NCI-H2196 (cell line): ENCODE measurements around the gene NEURL3.

Experiments
- DNase-seq: peaks from one replicate; lab custom pipeline; 2025; ENCODE audit not compliant: unreplicated experiment; lab: John Stamatoyannopoulos, UW

NEURL3 gene

DNA sequence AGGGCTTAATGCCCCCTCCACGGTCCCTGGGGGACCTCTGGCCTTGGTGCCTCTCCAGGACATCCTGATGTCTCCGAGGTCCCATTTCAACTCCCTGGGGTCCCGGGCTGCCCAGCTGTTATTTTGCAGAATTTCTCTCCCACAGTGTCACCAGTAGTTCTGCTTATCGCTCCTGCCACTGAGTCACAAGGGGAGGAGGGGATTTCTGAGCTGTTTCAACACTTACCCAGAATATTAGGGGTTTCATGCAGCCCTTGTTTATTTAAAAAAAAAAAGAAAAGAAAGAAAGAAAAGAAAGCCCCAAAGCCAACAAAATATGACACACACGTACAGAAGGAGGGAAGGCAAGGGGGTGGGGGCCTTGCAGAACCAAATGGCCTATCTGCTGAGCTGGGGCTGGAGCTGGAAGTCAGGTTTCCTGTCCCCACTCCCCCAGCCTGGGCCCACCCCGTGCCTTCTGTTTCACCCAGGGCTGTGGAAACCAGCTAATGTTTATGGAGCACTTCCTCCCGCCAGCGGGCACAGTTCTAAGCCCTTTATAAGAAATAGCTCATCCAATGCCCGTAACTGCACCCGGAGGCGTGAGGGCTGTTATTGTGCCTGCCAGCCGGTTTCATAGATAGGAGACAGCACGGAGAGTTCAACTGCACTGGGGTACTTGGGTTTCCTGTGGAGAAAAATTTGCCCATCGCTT, 23.0 kb upstream of the NEURL3 start:
- DNase-seq, result no peak

DNA sequence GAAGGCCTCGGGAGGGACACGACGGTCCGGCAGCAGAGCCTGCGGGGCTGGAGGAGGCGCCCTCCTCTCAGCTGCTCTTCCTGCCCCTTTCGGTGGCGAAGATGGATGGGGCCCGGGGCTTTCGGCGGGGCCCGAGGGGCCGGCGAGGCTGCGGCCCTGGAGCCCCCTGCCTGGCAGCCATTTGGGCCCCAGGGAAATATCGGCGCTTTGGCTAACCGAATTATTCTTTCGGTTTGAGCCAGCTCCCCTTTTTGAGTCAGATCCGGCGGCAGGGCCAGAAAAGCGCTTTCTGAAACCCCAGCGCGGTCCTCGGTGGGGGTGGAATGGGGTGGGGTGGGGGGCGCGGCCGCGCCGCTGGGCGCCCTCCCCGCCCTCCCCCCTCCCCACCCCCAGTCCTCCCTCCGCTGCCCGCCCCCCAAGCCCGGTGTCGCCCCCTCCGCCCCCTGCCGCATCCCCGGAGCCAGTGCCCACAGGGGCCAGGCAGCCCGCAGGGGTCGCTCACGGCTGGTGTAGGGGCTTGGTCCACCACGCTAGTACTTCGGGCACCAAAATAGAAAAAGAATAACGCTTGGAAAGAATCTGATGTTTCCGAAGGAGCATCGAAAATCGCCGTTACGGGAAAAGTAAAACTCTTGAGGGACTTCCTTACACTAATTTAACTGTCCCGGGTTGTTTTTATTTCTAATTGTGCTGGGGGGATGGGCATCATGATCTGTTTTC, 22.3 kb upstream of the NEURL3 start:
- DNase-seq, result no peak

DNA sequence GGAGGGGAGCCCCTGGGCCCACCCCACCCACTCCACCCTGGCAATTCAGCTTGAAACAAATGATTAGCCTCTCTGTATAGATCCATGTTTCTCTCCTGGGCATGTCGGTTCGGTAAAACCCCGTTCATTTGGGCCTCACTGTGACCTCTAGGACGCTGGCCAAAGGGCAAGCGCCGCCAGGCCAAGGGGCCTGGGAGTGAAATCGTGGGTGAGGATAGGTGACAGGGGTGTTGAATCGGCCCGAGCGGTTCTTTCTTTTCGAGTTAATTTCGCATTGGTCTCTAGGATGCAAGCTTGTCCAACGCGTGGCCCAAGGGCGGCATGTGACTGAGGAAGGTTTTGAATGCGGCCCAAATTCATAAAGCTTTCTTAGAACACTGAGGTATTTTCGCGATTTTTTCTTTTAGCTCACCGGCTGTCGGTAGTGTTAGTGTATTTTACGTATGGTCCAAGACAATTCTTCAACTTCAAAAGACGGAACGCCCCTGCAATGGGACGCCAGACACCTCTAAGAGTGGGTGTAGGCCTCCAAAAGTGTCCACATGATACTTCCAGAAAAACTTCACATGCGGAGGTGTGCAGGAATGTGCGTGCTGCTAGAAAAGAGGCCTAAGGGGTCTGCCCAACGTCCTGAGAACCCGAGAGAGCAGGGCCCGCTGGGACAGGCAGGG, 21.6 kb upstream of the NEURL3 start:
- DNase-seq, result no peak

DNA sequence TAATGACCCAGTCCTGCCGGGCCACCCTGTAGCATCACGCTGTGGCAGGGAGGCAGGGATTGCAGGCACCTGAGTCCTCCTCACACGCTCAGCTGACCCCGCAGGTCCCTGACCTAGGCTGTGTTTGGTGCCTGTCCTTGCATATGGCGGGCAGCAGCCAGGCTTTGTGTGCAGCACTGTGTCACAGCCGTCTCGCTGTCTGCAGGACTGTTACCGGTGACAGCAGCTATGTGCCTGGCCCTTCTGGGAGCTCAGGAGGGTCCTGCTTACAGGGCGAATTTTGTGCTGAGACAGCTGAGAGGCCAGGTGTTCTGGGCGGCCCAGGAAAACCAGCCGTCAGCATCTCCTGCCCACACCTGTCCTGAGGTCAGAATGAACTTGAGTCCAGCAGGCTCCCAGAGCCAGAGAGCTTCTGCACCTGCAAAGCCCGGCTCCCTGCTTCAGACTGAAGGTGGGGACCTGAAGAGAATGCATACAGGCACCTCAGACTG, 21.0 kb upstream of the NEURL3 start:
- DNase-seq, result no peak

DNA sequence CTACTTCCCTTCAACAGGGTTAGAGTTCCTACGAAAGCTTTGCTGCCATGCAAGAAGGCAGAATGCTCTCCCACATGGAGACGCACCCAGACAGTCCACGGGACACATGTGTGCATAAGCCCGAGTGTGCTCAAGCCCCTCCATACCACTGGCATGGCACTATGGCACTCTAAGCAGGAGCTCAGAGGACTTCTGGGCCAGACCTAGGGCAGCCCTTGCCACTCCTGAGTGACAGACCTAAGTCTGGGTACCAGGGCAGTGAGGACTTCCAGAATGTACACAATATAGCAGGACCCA, 20.0 kb upstream of the NEURL3 start:
- DNase-seq, result no peak

DNA sequence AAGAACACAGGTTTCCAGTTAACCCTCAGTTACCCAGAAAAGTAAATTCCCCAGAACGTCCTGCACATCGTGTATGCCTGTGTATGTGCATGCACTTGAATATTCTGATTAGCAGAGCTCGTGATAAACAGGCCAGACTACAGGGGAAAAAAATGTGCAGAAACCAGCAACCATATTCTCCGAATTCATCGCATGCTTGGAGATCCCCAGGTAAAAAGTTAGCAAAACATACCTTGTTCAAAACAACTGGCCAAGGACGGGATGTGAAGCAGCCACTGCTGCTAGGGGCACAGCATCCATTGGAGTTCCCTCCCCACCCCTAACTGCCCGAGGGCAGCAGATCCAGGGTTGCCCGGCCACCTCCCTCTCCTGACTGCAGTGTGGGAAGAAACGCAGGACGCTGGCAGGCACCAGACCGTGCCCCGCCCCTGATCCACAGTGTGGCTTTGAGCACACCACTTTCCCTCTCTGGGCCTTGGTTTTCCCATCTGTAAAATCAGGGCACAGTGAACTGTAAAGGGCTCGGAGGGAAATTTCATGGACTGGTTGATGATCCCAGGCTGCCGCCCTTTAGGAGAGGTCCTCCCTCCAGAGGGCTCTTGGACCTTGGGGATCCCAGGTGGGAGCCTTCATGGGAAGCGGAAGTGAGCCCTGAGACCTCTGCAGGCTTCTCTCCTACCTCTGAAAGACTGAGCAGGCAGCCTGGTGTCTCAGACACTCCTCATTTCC, 19.5 kb upstream of the NEURL3 start:
- DNase-seq, result no peak

DNA sequence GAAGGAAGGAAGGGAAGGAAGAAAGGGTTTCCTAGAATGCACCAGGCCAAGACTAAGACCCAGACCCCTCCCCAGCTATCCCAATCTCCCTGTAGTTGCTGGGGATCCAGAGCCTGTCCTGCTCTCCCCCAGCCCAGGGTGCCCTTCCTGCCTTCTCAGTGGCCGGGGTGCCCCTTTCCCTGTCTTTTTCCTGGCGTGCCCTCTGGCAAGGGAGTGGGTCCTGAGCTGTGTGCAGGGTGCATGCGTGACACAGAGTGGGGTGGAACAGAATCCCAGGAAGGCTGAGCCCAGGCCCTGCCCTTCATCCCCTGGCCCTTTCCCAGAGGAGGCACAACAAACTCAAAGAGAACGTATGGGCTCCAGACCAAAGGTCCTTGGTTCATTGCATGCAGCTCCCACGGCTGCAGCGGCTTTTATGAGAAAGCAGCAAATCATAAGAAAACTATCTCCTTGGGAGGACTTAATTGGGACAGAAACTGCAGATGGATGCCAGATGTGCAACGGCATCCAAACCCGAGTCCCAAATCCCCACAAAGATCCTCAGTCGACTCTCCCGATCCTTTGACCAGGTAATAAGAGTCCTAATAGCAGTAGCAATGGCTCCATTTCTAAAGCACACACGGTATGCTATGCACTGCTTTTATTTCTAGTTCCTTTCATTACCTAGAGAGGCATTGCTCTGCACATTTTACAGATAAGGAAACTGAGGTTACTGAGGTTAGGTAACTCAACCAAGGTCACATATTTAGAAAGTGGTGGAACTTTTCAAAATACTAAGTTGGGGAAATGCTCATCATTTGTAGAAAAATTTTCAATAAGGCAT, 18.7 kb upstream of the NEURL3 start:
- no peak for DNase-seq

DNA sequence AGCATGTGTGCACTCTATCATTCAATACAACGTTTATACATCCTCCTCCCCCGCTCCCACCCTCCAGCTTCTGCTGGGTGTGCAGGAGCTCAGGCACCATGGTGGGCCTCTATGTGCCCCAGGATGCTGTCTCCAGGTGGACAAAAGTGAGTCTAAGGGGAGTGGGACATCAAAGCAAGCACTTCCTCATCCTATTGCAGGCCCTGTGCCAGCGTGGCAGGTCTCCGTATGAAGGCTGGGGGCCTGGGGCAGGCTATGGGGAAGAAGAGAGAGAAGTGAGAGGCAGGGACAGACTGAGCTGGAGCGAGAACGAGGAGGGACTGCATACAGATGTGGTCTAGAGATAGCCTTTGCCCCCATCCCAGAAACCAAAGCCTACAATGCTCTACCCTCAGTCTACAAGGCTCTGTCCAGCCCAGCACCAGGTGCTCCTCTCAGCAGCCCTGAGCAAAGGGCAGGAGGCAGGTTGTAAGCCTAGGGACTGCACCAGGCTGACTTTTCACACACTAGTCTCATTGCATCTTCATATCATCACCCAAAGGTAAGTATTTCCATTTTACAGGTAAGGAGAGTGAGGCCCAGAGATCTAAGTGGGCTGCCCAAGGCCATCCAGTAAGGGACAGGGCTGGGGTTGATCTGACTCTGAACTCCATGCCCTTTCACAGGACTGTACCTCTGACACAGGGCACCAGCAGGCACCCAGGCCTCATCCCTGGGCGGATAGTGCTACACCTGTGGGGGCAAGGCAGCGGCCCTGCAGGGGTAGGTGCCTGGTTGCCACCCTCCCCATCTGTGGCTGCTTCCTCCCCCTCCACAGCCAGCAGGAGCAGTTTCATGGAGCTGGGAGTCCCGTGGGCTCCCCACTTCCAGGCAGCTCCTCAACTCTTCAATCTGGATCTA, 17.4 kb upstream of the NEURL3 start:
- DNase-seq, result no peak

DNA sequence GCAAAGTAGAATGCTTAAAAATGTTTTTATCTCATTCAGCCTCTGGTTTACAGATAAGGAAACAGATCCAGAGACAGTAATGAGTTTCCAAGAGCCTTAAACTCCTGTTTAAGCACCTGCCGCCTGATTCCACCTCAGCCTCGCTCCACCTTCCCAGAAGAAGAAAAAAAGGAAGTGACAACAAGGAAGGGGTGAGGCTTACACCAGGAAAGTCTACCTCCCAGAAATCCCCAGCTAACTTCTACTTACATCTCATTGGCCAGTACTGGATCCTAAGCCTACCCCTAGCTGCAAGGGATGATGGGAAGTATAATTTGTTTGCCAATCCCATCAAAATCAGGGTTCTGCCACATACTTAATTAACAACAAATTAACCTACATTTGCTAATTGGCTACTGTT, 16.1 kb upstream of the NEURL3 start:
- DNase-seq, result no peak

DNA sequence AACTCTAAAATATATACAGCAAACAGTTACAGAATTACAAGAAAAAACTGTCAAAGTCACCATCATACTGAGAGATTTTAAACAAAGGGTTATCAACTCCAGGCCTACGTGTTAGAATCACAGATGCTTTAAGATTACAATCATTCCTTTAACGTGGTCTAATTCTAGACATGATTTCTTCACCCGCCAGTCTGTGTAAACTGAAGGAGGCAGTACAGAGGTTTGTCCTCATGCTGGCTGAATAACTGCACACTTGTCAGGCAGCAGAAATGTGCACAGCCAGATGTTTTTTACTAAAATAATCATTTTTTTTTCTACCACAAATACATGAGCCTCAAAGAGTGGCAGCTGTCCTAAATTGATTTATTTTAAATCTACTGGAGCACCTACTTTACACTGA, 15.5 kb upstream of the NEURL3 start:
- DNase-seq, result no peak

DNA sequence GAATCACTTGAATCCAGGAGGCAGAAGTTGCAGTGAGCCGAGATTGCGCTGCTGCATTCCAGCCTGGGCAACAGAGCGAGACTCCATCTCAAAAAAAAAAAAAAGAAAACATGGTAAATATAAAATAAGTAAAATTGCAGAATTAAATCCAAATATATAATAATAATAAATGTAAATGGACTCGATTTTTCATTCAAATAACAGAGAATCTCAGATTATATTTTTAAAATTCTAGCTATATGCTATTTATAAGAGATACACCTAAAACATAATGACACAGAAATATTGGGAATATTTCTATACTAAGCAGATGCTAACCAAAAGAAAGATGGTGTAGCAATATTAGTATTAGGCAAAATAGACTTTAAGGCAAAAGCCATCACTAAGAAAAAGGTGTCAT, 15.1 kb upstream of the NEURL3 start:
- DNase-seq, result no peak

DNA sequence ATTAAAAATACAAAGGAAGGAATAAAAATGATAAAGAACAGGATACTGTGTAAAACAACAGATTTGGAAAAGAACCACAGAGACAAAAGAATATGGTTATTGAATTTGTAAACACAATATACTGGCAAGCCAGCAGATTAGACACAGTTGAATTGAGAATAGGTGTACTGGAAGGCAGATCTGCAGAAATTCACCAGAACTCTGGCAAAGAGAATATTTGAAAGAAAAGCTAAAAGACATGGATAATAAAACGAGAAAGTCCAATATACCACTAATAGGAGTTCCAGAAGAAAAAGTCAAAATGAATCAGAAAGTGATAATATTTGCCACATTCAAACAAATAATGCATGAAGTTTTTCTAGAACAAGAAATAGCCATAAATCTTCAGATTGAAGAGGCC, 11.9 kb upstream of the NEURL3 start:
- DNase-seq, result no peak

DNA sequence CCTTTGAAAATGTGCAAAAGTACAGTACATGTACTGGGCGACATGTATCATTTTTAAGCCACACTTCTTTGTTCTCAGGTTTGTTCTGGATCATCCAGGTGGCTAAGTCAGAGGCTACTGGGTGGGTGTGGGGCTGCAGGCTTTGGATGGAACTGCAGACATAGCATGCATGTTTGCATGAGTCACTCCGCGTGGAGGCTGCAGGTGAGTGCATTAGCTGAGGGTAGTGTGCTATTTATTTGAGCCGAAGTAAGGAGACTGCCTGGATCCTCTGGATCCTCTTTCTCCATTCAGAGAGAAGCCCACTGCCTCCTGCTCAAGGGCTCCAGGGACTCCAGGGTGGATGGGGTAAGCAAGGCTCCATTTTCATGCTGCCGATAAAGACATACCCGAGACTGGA, 9.4 kb upstream of the NEURL3 start:
- no peak for DNase-seq

DNA sequence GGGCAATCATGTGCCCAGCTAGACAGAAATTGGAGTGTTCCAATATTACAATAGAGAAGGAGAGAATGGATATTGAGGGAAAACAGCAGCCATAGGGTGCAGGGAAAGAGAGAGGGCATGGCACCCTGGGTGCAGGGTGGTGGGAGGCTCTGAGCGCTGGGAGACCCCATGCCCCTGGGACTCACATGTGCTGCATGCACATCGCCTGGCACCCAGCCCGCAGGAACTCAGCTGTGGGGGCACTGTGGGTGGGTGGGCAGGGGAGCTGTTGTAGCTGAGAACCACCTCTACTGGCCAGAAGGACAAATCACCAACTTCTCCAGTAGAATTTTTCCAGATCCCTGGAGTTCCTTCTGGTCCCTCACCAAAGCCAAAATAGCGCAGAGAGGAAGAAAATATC, 7.2 kb upstream of the NEURL3 start:
- DNase-seq, result no peak

DNA sequence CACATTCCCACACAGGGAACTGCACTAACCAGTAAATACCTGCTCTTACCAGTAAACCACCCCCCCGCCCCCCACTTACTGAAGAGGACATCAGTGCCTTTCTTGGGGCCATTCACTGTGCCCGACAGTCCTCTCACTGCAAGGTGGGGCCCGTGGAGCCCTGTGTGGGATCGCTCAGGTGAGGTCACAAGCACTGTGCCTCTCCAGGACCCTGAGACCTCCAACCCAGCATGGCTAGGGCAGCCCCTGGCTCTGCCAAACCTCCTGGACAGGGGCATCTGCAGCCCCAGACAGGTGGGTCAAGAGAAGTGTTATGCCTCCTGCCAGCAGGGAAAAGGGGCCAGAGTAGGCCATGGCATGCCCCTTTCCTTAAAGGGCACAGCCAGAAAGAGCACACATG, 6.7 kb upstream of the NEURL3 start:
- no peak for DNase-seq

DNA sequence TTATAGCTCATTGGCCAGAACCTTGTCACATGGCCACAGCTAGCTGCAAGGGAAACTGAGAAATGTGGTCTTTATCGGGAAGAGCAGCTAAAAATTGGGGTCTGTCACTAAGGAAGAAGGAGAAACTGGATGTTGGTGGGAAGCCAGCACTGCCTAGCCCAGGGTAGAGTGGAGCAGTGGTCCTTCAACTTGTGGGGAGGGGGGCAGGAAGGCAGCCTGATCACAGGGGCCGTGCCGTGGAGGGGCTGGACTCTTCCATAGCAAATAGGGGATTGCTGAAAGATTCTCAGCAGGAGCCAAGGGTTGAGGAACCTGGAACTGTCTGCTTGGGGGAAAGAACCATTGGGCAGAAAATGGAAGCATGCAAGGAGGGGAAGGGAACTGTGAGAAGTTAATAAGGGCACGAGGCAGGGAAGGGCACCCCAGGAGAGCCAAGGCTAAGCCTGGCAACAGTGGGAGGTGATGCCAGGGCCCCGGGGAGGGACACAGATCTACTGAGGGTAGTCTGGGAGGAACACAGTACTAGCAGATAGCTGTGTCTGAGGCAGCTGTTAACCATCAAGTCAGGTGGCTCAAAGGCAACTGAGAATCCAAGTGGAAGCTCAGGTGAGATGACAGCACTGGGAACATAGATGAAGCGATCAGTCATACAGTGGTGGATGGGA, 5.9 kb upstream of the NEURL3 start:
- DNase-seq, result no peak

DNA sequence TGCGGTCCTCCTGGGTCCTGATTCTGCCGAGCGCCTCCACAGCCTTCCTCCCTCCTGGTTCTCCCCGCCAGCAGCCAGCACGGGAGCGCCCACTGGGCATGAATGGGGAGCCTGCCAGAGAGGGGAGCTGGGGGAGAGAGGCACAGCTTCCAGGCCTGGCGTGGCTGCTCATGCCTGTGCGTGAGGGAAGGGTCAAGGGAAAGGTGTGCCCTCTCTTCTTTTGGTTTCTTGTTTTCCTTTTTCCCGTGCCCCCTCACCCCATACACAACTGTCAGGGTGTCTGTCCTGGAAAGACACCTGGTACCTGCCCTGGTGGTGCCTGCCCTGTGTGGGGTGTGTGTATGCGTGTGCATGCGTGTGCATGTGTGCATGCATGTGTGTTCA, 4.7 kb upstream of the NEURL3 start:
- DNase-seq, result no peak

DNA sequence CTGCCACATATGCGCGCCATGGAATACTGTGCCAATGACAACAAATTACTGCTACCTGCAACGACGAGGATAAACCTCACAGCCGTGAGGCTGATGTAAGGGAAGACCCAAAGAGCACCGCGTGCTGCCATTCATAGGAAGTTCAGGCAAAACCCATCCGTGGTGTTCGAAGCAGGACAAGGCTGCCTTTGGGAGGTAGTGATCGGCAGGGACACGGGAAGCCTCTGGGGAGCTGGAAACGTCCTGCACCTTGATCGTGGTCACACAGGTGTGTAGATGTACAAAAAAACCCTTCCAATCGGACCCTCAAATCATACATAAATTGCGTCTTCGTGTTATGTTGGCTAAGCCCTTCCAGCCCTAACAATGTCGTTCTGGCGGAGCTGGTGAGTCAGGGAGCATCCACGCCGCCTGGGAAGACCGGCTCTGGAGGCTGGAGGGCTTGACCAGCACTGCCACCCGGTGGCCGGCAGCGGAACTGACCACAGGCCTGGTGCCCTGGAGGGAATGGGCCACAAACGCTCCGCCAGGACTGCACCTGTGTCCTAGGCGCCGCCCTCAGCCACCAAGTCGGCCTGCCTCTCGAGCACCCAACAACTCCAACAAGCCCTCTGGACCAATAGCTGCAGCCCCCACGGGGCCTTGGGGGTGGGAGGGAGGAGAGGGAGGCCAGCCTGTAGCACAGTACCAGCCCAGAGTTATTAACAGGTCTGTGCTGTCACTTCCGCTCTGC, 4.1 kb upstream of the NEURL3 start:
- DNase-seq, result peak; percentile 88
